Stomach (tissue), 9 donors: ENCODE results near the gene POLH. TPM values are rescaled to one million over a fixed set of nuclear protein-coding genes. Genes with fewer than 3 reads are reported as not detected.

Experiments used
- DNase-seq, 2 donors: peaks; one replicate each; pipeline versions ENCODE4 v3.0.0 to v3.0.0-alpha.2; 2013 to 2019
- H3K27ac ChIP-seq, 5 donors: fragments of 200-600 bp in 4 of 5; sonication (generic) in 4 of 5; one replicate each; pipeline ENCODE4 v1.5.1; 2013 to 2019; ENCODE audit warnings: mild to moderate bottlenecking in 1 of 5, moderate library complexity in 1 of 5
- H3K27me3 ChIP-seq, 3 donors: fragments of 200-600 bp; sonication (generic); one replicate each; pipeline ENCODE4 v1.5.1; 2017 to 2019; ENCODE audit warnings: mixed run types in 1 of 3
- H3K36me3 ChIP-seq, 4 donors: fragments of 200-600 bp; sonication (generic); 1 replicate in 3 of 4; 2 replicates in 1 of 4; pipeline ENCODE4 v1.5.1; 2016 to 2019
- H3K4me1 ChIP-seq, 4 donors: fragments of 200-600 bp; sonication (generic); one replicate each; pipeline ENCODE4 v1.5.1; 2016 to 2019
- H3K4me3 ChIP-seq, 4 donors: fragments of 200-600 bp; sonication (generic) in 3 of 4; one replicate each; pipeline ENCODE4 v1.5.1; 2016 to 2019; ENCODE audit warnings: mild to moderate bottlenecking in 1 of 4
- H3K9me3 ChIP-seq, 4 donors: fragments of 200-600 bp; sonication (generic); one replicate each; pipeline ENCODE4 v1.5.1; 2016 to 2019
- EP300 ChIP-seq: sonication (generic); formaldehyde crosslinking; IDR thresholded peaks from one replicate; pipeline ENCODE4 v1.6.1; 2017; ENCODE audit warnings: antibody characterized with exemption
- POLR2A ChIP-seq, 4 donors: fragments of 450-650 bp; IDR thresholded peaks; one replicate each; pipeline ENCODE4 v1.6.1; 2016; ENCODE audit warnings: antibody characterized with exemption in 4 of 4, control low read depth in 2 of 4, mild to moderate bottlenecking in 1 of 4, moderate library complexity in 1 of 4
- POLR2AphosphoS5 ChIP-seq, 3 donors: sonication (generic); formaldehyde crosslinking; IDR thresholded peaks; one replicate each; pipeline ENCODE4 v1.6.1; 2016; ENCODE audit warnings: antibody characterized with exemption in 3 of 3
- WGBS, 5 donors: extraction: QIAGEN DNeasy Blood & Tissue Kit in 3 of 5; methylation state at CpG; one replicate each; pipeline versions ENCODE4 v1.1.5 to v1.1.7; 2013 to 2018; 5-methylcytosine and 5-hydroxymethylcytosine counted together
- intact Hi-C: fragments of 100-400 bp; cut with DNase I; formaldehyde crosslinking; loops from one replicate; pipeline ENCODE4 v1.15.1; 2023; ENCODE audit warnings: low total_unique reads
- polyA plus RNA-seq, 3 donors: library from polyadenylated mRNA; stranded (reverse); fragments of 200-250 nt; gene quantifications; one replicate each; pipeline ENCODE4 v1.2.3, GENCODE V29; 2013
- total RNA-seq, 5 donors: library from RNA; depleted of rRNA; stranded (reverse); fragments of >200 nt; gene quantifications; one replicate each; pipeline versions ENCODE4 v1.1.0 to v1.2.3, GENCODE V29; 2014 to 2016
- TF ChIP-seq, protein P1 (sequence below), 7 experiments: fragments of 450-650 bp in 4 of 7; fragments of 200-600 bp in 3 of 7; sonication (generic) in 3 of 7; IDR thresholded peaks; one replicate each; pipeline ENCODE4 v1.5.1; 2016 to 2019; ENCODE audit warnings: antibody characterized with exemption in 7 of 7, control low read depth in 2 of 7, mild to moderate bottlenecking in 1 of 7
- donor health status: healthy with polysubstance abuse.
- donor health status: Bipolar disorder and iron deficiency.
- donor health status: healthy.

Gene POLH
- total and polyA plus RNA-seq, 8 donors: 1.8 to 47.8 (median 6.8) TPM

DNA sequence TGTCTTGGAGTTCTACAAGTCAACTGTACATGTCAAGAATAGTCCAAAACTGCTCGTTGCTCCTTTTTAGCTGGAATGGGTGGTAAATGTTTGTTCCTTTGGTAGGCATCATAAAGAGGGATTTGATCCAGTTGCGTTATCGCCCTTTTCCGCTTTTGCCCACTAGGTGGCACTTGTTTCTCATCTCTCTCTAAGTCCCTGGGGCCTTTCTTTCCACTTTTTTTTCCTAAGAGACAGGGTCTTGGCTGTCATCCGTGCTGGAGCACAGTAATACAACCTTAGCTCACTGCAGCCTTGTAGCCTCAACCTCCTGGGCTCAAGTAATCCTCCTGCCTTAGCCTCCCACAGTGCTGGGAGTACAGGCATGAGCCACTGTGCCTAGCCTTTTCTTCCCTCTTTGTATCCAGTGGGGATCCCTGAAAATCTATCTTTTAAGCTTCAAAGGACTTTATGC, 32.4 kb downstream of the POLH start:
- Histone ChIP-seq H3K4me3 (no peak overlapping the region), H3K4me1 (peaks cover 0 to 13% (median 0%) of the 10 kb centered on the region in 4 donors), H3K9me3 (no peaks in the 10 kb centered on the region), H3K27me3 (no peaks in the 10 kb centered on the region), H3K36me3 (peaks cover 23 to 78% (median 64%) of the 10 kb centered on the region in 4 donors), H3K27ac (peak overlapping the region in 1 of 5 donors; percentile 1)
- peak; percentile 76 to 89 for DNase-seq
- WGBS, 5 donors: 0 to 6% (median 3%) methylated on average over 5 of the region's 5 CpGs
- TF ChIP-seq, protein P1, sequence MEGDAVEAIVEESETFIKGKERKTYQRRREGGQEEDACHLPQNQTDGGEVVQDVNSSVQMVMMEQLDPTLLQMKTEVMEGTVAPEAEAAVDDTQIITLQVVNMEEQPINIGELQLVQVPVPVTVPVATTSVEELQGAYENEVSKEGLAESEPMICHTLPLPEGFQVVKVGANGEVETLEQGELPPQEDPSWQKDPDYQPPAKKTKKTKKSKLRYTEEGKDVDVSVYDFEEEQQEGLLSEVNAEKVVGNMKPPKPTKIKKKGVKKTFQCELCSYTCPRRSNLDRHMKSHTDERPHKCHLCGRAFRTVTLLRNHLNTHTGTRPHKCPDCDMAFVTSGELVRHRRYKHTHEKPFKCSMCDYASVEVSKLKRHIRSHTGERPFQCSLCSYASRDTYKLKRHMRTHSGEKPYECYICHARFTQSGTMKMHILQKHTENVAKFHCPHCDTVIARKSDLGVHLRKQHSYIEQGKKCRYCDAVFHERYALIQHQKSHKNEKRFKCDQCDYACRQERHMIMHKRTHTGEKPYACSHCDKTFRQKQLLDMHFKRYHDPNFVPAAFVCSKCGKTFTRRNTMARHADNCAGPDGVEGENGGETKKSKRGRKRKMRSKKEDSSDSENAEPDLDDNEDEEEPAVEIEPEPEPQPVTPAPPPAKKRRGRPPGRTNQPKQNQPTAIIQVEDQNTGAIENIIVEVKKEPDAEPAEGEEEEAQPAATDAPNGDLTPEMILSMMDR (IDR thresholded peaks at IDR 0.05): peak in 5 of 7 experiments; percentile 58 to 83 (median 69)
- TF ChIP-seq POLR2A (IDR thresholded peaks at IDR 0.05) (no peak), EP300 (no peak), POLR2AphosphoS5 (IDR thresholded peaks at IDR 0.05) (peak in 1 of 3 donors; percentile 6)
- intact Hi-C loops: no loop called here

DNA sequence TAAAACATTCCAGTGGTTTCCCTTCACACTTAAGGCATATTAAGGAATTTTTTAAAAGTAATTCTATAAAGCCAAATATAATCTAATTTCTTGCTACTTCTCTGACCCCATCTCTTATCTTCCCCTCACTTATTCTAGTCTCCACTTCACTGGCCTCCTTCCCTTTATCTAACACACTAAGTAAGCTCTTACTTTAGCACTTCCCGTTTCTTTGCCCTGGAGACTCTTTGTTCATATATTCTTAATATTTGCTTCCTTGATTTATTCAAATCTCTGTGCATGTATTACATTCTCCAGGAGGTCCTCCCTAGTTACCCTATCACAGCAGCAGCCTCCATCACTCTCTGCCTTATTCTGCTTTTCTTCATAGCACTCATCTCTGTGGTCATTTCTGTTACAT, 32.8 kb downstream of the POLH start:
- Histone ChIP-seq H3K27ac (peak overlapping the region in 1 of 5 donors; percentile 1), H3K4me1 (peaks cover 0 to 13% (median 0%) of the 10 kb centered on the region in 4 donors), H3K27me3 (no peaks in the 10 kb centered on the region), H3K9me3 (no peaks in the 10 kb centered on the region), H3K4me3 (no peak overlapping the region), H3K36me3 (peaks cover 24 to 78% (median 64%) of the 10 kb centered on the region in 4 donors)
- intact Hi-C loops: no loop called here
- 37 to 63% (median 48%) methylated on average over 1 of the region's 1 CpG for WGBS, 5 donors
- TF ChIP-seq, protein P1 (IDR thresholded peaks at IDR 0.05): no peak
- TF ChIP-seq POLR2A (IDR thresholded peaks at IDR 0.05) (no peak), EP300 (no peak)
- no peak for DNase-seq

DNA sequence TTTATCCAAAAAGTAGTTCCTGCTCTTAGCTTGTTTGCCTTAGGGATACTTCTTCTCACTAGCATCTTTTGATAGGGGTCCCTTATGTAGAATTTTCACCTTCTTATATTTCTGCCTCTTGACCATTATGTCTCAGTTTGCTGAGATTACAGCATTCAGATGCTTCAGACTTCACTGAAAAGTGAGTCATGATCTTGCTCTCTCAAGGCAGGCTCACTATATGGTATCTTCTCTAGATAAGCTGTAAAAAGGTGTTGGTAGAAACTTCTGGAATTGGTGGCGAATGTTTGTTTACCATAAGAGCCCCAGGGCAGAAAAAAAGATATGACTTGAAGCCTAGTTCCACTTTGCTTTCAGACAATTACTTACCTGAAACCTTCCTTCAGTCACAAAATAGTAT, 33.4 kb downstream of the POLH start:
- no peaks in the 10 kb centered on the region for H3K27me3 ChIP-seq
- H3K9me3 ChIP-seq: no peaks in the 10 kb centered on the region
- intact Hi-C loops: no loop called here
- no peak for DNase-seq
- H3K27ac ChIP-seq: no peak overlapping the region
- H3K4me1 ChIP-seq: peaks cover 0 to 13% (median 0%) of the 10 kb centered on the region in 4 donors
- H3K4me3 ChIP-seq: no peak overlapping the region
- TF ChIP-seq POLR2AphosphoS5 (IDR thresholded peaks at IDR 0.05) (no peak), POLR2A (IDR thresholded peaks at IDR 0.05) (no peak), EP300 (no peak)
- TF ChIP-seq, protein P1 (IDR thresholded peaks at IDR 0.05): no peak
- WGBS, 5 donors: 43 to 73% (median 62%) methylated on average over 1 of the region's 1 CpG
- peaks cover 30 to 78% (median 64%) of the 10 kb centered on the region in 4 donors for H3K36me3 ChIP-seq

DNA sequence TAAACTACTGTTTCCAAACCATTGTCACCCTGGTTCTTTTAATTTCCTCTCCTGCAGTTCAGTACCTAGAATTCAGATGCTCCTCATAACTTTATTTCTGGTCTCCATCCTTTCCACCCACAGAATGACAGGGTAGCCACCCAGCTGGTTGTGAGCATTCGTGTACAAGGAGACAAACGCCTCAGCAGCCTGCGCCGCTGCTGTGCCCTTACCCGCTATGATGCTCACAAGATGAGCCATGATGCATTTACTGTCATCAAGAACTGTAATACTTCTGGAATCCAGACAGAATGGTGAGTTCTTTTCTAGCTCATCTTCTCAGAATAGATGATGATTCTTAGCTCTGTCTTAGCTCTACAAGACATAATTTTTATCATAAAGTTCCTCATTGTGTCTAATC, 34.4 kb downstream of the POLH start:
- Histone ChIP-seq H3K27me3 (no peaks in the 10 kb centered on the region), H3K27ac (no peak overlapping the region), H3K9me3 (no peaks in the 10 kb centered on the region), H3K36me3 (peaks cover 30 to 78% (median 64%) of the 10 kb centered on the region in 4 donors), H3K4me1 (peaks cover 0 to 13% (median 0%) of the 10 kb centered on the region in 4 donors), H3K4me3 (no peak overlapping the region)
- 96 to 99% (median 98%) methylated on average over 5 of the region's 5 CpGs for WGBS, 5 donors
- intact Hi-C loops: no loop called here
- no peak for DNase-seq
- TF ChIP-seq, protein P1 (IDR thresholded peaks at IDR 0.05): no peak
- TF ChIP-seq EP300 (no peak), POLR2AphosphoS5 (IDR thresholded peaks at IDR 0.05) (no peak), POLR2A (IDR thresholded peaks at IDR 0.05) (no peak)
